ENCODE measurements around the gene PPP1R9B. TPM values are rescaled to one million over a fixed set of nuclear protein-coding genes. Genes with fewer than 3 reads are reported as not detected.

Gene PPP1R9B
- total and polyA plus RNA-seq, 8 donors = 13.5 to 34.6 (median 17.7) TPM

DNA sequence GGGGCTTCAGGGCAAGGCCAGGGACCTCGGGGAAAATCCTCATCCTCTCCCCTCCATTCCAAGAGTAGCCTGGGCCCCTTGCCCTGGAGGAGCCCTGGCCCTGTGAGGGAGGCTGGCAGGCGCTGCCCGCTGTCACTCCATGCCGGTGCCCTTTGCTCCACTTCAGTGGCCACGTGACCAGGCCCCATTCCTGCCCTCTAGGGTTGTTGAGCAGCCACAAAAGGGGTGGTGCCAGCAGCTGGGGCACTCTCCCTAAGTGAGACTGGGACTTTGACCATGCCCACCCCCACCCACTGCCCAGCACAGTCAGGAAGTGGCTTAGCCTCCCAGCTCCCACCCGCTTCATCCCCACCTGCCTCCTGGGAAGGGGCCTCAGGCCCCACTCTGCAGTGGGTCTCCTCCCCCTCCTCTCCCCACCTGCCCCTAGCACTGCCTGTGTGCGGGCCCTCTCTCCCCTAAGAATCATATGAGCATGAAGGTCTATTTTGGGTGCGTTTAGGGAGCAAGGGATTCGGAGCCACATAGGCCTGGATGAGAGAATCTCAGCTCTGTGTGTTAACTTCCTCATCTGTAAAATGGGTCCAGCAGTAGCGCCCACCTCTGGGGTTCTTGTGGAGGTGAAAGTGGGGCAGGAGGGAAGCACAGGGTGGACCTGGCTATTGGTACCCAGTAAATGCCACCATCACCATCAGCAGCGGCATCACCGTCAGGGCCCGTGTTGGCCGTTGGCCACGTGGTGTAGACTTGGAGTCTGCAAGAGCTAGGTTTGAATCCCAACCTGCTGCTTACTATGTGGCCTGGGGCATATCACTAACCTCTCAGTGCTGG, 48.1 kb downstream of the PPP1R9B start:
- intact Hi-C loops (cut with DNase I) = no loop called here
- Histone ChIP-seq H3K27ac (peak overlapping the region; percentile 9 to 65 (median 61)), H3K27me3 (no peaks in the 10 kb centered on the region), H3K4me1 (peaks cover 25 to 34% (median 31%) of the 10 kb centered on the region in 3 donors), H3K36me3 (peaks cover 0 to 18% (median 7%) of the 10 kb centered on the region in 3 donors), H3K9me3 (no peaks in the 10 kb centered on the region), H3K4me3 (no peak overlapping the region)
- TF ChIP-seq, protein P1, sequence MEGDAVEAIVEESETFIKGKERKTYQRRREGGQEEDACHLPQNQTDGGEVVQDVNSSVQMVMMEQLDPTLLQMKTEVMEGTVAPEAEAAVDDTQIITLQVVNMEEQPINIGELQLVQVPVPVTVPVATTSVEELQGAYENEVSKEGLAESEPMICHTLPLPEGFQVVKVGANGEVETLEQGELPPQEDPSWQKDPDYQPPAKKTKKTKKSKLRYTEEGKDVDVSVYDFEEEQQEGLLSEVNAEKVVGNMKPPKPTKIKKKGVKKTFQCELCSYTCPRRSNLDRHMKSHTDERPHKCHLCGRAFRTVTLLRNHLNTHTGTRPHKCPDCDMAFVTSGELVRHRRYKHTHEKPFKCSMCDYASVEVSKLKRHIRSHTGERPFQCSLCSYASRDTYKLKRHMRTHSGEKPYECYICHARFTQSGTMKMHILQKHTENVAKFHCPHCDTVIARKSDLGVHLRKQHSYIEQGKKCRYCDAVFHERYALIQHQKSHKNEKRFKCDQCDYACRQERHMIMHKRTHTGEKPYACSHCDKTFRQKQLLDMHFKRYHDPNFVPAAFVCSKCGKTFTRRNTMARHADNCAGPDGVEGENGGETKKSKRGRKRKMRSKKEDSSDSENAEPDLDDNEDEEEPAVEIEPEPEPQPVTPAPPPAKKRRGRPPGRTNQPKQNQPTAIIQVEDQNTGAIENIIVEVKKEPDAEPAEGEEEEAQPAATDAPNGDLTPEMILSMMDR (IDR thresholded peaks at IDR 0.05) = no peak
- DNase-seq (peak; percentile 79 to 93 (median 90)), FAIRE-seq (no peak), ATAC-seq (peak; percentile 84 to 92 (median 90))
- 49 to 62% methylated on average over 12 to 15 of the region's 15 CpGs for WGBS, 2 donors

DNA sequence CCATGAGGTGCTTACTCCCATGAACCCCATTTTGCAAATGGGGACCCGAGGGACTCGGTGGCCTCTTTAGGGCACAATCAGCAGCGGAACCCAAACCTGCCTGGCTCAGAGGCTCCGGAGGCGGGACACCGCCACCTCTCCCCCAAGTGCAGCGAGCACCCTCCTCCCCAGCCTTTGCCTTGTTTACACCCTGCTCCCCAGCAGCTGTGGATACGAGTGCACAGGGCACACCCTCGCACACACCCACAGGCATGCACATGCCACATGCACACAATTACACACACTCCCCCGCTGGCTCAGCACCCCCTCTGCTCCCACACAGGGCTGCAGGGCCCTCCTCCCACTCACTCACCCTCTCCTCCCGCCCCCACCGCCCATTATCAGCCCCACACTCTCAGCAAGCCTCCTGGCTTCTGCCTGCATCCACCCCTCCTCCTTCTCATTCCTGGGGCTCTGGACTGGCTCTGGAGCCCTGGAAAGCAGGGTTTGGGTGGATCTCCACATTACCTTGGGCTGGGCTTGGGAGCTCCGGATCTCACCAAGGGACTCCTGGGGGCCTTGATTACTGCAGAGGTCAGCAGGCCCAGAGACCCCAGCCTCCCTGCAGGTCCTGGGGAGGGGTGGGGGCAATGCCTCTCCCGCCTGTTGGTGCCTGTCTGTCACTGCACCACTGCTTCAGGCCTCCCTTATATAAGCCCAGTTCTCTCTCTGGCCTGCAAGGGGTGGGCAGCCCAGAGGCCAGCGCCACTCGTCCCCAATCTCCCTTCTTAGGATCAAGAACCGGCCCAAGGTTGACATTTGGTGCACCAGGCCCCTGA, 48.9 kb downstream of the PPP1R9B start:
- 26 to 34% methylated on average over 17 of the region's 17 CpGs for WGBS, 2 donors
- peaks cover 0 to 15% (median 7%) of the 10 kb centered on the region in 3 donors for H3K36me3 ChIP-seq
- intact Hi-C loops (cut with DNase I) = no loop called here
- H3K4me3 ChIP-seq = no peak overlapping the region
- DNase-seq = peak; percentile 53 to 71 (median 60)
- TF ChIP-seq, protein P1 (IDR thresholded peaks at IDR 0.05) = no peak
- no peaks in the 10 kb centered on the region for H3K9me3 ChIP-seq
- FAIRE-seq = no peak
- no peaks in the 10 kb centered on the region for H3K27me3 ChIP-seq
- ATAC-seq = peak; percentile 21 to 56 (median 47)
- H3K27ac ChIP-seq = peak overlapping the region; percentile 9 to 65 (median 61)
- H3K4me1 ChIP-seq = peaks cover 25 to 34% (median 31%) of the 10 kb centered on the region in 3 donors

DNA sequence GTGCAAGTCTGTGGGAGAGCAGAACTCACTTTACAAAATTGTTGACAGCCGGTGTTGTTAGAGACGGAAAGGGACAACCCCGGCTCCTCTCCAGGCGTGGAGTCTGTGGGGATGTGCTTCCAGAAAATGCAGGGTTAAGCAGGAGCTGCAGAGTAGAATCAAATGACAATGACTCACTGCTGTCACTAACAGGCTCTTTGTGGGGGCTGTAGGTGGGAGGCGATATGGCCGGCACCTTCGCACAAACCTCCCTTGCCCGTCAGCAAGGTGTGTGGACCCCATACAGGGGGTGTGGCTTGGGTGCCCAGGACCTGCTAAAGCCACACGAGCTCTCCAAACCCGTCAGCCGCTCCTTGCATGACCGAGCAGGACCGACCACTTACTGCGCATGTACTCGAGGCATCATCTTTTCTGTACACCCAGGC, 49.5 kb downstream of the PPP1R9B start:
- Histone ChIP-seq H3K27me3 (no peaks in the 10 kb centered on the region), H3K27ac (peak overlapping the region in 2 of 4 donors; percentile 9 to 65), H3K4me1 (peaks cover 25 to 34% (median 31%) of the 10 kb centered on the region in 3 donors), H3K9me3 (no peaks in the 10 kb centered on the region), H3K4me3 (no peak overlapping the region), H3K36me3 (peaks cover 0 to 11% (median 7%) of the 10 kb centered on the region in 3 donors)
- FAIRE-seq (no peak), DNase-seq (peak in 2 of 6 donors; percentile 50 to 55), ATAC-seq (peak in 2 of 4 donors; percentile 3 to 17)
- TF ChIP-seq, protein P1 (IDR thresholded peaks at IDR 0.05) = no peak
- WGBS, 2 donors = 42 to 61% methylated on average over 15 of the region's 15 CpGs
- intact Hi-C loops (cut with DNase I) = no loop called here

DNA sequence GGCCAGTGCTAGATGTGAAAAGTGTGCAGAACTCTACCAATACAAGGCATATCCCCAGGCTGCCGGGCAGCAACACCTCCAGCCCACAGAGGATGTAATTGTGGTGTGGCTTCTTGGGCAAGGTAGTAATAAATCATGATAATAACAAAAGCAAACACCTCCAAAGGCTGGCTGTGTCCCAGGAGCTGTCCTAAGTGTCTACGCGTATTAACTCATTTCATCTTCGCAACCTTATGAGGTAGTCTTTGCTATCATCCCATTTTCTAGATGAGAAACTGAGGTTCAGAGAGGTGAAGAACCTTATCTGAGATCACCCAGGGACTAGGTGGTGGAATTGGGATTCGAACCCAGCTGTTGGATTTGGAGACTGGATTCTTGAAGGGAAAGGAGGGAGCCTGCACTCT, 50.0 kb downstream of the PPP1R9B start:
- H3K4me3 ChIP-seq = no peak overlapping the region
- 35 to 54% methylated on average over 5 of the region's 5 CpGs for WGBS, 2 donors
- FAIRE-seq (no peak), DNase-seq (peak in 1 of 6 donors; percentile 33), ATAC-seq (no peak)
- TF ChIP-seq, protein P1 (IDR thresholded peaks at IDR 0.05) = no peak
- H3K27ac ChIP-seq = no peak overlapping the region
- H3K27me3 ChIP-seq = no peaks in the 10 kb centered on the region
- intact Hi-C loops (cut with DNase I) = no loop called here
- H3K4me1 ChIP-seq = peaks cover 25 to 34% (median 31%) of the 10 kb centered on the region in 3 donors
- H3K36me3 ChIP-seq = peaks cover 0 to 11% (median 7%) of the 10 kb centered on the region in 3 donors
- no peaks in the 10 kb centered on the region for H3K9me3 ChIP-seq
